GM10847 (cell line): ENCODE results near the gene MYO1C.

Experiments used
- POLR2A ChIP-seq: IDR thresholded peaks from 2 replicates; pipeline ENCODE4 v1.6.1; 2011; ENCODE audit not compliant: insufficient read length; ENCODE audit errors: extremely low read depth

Gene MYO1C, protein sequence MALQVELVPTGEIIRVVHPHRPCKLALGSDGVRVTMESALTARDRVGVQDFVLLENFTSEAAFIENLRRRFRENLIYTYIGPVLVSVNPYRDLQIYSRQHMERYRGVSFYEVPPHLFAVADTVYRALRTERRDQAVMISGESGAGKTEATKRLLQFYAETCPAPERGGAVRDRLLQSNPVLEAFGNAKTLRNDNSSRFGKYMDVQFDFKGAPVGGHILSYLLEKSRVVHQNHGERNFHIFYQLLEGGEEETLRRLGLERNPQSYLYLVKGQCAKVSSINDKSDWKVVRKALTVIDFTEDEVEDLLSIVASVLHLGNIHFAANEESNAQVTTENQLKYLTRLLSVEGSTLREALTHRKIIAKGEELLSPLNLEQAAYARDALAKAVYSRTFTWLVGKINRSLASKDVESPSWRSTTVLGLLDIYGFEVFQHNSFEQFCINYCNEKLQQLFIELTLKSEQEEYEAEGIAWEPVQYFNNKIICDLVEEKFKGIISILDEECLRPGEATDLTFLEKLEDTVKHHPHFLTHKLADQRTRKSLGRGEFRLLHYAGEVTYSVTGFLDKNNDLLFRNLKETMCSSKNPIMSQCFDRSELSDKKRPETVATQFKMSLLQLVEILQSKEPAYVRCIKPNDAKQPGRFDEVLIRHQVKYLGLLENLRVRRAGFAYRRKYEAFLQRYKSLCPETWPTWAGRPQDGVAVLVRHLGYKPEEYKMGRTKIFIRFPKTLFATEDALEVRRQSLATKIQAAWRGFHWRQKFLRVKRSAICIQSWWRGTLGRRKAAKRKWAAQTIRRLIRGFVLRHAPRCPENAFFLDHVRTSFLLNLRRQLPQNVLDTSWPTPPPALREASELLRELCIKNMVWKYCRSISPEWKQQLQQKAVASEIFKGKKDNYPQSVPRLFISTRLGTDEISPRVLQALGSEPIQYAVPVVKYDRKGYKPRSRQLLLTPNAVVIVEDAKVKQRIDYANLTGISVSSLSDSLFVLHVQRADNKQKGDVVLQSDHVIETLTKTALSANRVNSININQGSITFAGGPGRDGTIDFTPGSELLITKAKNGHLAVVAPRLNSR

DNA sequence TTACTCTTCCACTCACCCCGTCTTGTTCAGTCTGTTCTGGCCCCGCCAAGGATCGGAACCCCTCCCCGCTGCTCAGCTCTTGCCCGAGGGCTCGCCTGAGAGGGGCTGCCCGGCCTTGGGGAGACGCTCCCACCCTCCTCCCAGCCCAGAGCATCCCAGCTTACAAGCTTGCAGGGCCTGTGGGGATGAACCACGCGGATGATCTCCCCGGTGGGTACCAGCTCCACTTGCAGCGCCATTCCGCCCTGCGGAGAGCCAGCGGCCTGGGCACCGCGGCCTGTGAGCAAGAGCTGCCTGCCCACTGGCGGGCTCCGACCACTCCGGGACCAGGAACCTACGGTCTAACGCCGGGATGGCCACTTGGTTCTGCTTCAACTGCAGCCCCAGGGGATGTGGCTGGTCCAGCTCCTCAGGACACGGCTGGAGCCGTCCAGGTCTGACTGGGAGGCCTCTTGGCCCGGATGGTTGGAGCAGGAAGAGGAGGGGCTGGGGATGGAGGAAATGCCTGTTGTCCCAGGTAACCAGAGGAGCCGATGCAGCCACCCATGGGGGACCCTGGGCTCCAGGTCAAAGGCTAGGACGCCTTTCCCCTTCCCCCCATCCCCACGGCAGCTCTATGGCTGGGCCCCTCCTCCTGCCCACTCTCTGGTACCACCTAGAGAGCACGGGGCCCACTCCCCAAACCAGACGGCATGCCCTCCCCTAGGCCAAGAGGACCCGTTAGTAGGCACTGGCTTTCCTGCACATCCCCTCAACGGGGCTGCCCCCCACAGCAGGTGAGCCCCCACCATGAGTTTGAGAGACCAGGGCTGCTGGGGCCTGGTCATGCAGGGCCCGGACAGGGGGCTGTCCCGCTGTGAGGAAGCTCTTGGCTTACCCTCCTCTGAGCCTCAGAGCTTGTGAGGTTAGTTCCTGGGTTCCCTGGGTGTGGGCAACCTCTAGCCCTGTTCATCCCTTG lies at the start of gene MYO1C:
Gene MYO1C, minus strand, starts transcription at position 438 of the 958 bp plus-strand sequence. Its CDS starts 199 bp downstream, at position 239.
- no peak for TF ChIP-seq POLR2A

DNA sequence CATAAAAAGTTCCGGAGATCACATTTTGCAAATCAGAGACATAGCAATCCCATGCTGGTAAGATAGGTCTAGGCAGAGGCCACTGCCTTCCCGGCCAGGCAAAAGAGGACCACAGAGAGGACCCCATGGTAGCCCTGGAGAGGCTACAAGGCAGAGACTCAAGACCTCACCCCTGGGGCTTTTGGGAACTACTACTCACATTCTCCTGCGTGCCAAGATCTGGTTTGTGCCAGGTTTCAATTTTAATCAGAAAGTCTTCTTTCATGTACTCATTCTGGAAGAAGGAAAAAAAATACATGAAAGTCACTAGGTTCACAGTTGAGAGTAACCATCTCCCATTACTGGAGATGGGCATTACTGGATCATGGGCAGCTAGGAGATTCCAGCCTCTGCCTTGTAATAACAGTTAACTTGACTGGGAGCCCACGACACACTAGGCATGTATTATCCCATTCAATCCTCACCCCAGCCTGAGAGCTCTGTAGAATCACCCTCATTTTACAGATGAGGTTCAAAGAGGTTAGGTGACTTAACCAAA lies 49.0 kb upstream of the MYO1C start:
- no peak for TF ChIP-seq POLR2A

DNA sequence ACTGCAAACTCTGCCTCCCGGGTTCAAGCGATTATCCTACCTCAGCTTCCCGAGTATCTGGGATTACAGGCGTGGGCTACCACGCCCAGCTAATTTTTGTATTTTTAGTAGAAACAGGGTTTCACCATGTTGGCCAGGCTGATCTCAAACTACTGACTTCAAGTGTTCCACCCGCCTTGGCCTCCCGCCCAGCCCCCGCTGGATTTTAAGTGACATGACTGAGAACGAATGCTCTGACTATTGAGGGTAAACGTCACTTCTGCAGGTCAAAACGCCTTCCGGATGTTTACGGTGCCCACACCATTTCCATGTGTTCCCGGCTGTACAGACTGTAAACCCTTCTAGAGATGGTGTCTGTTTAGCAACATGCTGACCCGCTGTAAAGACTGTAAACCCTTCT lies 47.3 kb upstream of the MYO1C start:
- TF ChIP-seq POLR2A: no peak

DNA sequence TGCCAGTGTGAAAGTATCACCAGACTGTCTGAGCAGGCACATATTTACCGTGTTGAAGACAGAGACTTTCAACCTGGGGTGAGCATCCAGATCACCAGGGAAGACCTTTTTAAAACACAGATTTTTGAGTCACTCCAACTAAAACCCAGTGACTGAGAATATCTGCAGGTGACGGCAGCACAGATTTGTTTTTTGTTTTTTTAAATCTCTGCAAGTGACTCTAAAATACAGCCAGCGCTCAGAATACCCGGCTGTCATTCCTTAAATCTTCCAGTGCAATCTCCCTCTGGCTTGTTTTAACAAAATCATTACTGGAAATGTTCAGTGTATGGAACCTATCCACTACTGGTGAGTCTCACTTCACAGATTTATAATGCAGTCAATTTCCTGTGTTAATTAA lies 43.3 kb upstream of the MYO1C start:
- no peak for TF ChIP-seq POLR2A

DNA sequence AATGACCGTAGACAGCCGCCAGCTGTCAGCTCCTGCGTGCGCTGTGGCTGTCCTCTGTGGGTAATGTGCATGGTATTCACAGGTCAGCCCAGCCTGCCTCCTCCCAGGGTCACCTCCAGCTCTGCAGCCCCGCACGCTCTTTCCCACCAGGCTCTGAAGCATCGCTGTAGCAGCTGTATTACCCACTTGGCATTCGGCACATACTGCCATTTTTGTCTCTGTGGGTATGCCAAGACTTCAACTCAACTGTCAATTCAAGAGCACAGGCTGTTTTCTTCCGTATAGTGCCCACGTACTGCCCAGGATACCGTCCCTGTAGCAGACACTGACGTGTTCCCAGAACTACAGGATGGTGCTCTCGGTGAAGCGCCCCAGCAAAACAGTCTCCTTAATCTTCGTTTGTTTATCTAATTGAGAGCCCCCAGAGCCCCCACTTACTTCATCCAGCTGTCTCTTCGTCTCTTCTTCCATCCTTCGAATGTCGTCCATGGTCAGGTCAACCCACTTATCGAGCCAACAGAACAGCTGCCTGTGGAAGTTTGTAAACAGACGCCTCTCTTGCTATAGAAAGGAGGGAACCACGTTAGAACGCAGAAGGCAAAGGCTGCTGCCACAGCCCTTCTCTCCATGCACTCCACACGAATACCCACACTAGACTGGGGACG lies 41.3 kb upstream of the MYO1C start:
- TF ChIP-seq POLR2A: no peak

DNA sequence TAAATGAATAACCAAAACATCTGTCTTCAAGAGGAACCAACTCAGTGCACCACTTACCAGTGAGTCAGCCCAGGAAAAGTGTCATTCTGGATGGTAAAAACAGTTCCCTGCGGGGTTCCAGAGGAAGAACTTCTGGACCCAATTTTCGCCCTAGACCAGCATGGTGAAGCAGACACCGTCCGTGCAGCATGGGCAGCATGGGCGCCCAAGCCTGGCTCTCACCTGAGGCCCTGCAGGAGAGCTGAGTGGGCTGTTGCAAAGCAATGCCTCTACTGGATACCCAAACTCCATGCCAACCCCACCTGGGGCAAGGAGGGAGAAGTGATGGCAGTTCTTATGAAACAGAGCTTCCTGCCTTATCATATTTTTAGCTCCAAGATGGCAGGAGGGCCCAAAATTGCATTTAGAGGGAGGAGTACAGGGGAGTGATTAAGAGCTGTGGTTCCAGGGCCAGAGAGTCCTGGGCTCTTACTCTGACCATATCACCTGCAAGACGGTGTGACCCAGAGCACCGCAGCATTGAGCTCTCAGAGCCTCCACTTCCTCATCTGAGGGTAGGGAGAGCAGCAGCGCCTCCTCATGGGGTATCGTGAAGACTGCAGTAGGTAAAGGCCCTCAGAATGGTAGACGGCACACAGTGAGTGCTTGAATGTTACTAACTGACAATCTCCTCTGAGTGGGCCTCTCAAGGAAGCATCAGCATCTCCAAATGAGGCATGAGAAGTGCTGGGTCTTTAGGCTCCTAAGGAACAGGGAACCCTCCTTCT lies 40.5 kb upstream of the MYO1C start:
- no peak for TF ChIP-seq POLR2A

DNA sequence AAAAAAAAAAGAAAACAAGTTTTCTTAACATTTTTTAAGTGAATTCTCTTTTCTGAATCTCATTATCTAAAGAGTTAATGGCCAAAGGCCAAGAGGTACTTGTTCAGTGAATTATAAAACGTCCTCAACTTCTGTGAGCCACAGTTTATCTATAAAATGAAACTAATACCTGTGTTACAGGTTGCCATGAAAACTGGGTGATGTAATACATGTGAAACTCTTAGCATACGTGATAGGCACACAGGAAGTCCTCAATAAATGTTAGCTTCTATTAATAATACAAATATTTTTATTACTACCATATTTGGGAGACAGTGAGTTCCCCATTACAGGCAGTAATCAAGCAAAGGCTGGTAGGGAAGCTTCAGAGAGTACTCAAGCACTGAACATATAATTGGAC lies 37.4 kb upstream of the MYO1C start:
- no peak for TF ChIP-seq POLR2A

DNA sequence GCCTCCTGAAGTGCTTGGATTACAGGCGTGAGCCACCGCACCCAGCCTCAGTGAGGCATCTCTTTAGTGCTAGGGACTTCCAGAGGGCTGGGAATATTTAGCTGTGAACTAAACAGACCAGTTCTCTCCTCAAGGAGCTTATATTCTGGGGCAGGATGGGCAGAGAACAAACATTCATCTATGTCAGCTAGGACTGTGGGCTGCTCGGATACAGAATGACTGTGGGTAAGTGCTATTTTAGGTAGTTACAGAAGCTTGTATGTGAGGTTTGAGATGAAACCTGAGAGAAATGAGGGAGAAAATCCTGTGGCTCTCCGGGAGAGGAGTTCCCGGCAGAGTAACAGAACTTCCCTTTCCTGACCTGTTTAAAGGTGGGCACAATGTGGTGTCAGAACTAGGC lies 30.1 kb upstream of the MYO1C start:
- TF ChIP-seq POLR2A: no peak

DNA sequence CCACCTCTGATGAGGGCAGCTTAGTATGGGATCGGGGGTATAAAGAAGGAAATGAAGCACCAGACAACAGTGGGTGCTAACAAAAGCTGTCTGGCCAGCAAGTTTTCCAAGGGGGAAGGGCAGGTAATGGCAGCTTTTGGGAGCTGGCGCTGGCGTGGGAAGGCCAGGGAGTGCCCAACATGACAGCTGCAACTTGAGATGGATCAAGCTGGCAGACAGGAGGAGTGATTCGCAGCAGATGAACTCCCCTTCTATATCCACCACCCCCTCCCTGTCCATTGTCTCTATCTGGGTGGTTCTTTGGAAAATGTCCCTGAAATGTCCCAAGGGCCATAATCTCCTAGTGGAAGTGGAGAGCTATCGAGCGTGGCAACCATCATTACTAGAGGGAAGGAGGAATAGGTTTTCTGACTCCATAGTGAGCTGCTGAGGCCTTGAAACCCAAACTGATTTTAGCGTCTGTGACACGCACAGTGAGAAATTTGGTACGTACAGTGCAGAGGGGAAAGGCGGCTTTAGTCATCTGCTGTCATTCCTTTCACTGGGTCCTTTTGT lies 28.7 kb upstream of the MYO1C start:
- TF ChIP-seq POLR2A: no peak

DNA sequence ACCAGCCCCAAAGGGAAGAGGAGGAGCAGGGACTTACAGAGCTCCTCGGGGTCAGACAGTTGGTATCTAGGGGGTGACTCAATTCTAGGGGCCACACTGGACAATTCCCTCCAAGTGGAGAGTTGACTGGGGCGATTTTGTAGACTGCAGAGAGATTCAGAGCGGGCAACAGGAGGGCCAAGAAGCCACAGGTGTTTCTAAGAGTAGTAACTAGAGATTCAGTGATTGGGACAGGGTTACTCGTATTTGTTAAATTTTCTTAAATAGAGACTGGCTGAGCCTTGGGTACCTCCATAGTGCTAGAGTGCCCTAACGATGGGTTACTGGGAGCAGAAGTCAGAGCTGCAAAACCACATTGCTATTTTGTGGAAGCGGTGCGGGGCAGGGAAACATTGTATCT lies 27.2 kb upstream of the MYO1C start:
- TF ChIP-seq POLR2A: no peak

DNA sequence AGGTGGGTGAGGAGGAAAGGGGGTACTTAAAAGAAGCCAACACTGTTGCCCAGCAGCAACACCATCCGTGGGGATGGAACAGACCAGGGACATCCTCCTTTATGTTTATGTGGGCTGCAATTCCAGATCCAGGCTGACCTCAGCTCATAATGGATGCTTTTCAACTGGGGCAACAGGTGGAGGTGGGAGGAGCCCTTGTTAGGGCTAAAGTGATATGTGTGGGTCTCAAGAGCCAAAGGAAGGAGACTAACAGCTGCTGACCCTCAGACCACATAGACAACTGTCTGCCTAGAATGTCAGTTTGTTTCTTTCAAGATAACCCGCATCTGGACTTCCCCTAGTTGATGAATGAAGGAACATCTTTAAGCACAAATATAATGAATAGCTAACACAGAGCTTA lies 25.9 kb upstream of the MYO1C start:
- TF ChIP-seq POLR2A: no peak

DNA sequence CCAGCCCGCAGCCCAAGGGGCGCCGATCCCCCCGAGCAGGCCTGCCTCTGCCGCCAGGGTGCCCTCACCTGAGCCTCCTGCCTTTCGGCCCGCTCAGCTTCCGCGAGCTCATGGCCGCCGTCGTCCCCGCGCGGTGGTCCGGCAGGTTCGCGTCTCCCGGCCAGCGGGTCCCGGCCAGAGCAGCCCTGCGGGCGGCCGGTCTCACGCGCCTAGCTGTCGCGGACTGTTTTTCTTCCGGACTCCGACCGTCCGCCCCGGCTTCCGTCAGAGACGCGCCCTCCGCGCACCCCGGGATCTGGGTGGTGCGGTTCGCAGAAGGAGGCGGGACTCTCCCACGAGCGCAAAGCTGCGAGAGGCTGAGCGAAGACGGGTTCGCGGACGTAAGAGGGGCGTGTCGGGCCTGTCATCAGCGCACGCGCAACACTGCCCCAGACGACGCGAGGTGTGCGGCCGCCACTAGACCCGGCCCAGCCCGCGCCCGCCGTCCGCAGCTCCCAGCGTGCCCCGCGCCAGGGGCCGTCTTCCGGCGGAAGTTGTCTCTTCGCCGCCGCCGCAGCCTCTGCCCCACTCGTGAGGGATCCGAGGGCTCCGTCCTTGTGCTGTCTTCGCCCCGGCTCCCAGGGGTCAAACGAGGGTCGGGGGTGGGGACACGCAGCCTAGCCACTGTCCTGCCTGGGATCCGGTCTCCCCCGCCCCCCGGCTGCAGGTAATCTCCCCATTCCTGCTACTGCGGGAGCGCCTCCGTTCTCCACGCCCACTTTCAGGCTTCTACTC lies 24.1 kb upstream of the MYO1C start, which contains the start of gene INPP5K:
Gene INPP5K, minus strand, starts transcription at position 225 of the 774 bp plus-strand sequence. Its CDS starts 113 bp downstream, at position 112.
- TF ChIP-seq POLR2A: peak; percentile 83
